ENCODE results near the gene TCF12. TPM values are rescaled to one million over a fixed set of nuclear protein-coding genes. Genes with fewer than 3 reads are reported as not detected.

Gene TCF12
- total RNA-seq, 3 donors from 2014 or later, result 164 to 198 (median 174) TPM

DNA sequence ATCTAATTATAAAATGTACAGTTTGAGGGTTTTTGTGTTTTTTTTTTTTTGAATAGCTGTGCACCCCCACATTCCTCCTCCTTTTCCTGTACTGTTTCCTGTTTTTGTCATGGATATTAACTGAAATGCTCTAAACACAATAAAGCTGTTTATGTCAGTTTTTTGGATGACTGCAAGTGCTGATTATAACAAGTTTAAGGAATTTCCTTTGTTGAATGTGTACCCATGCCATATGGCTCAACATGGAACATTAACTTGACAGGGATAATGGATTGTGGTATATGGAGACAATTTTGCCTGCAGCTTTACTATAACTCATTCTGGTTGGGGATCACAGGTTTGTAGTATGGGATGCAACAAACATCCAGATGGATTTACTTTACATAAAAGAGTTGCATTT is 216.4 kb downstream of the TCF12 start:
- Histone ChIP-seq H3K27ac (no peak overlapping the region), H3K9me3 (no peaks in the 10 kb centered on the region), H3K4me3 (no peak overlapping the region), H3K27me3 (no peaks in the 10 kb centered on the region), H3K36me3 (no peaks in the 10 kb centered on the region), H3K4me1 (no peaks in the 10 kb centered on the region)
- intact Hi-C loops (cut with DNase I; ENCODE audit: low total_unique reads), result no loop called here
- no peak for DNase-seq (ENCODE audit: low spot score in 2 of 2)
- TF ChIP-seq POLR2A (IDR thresholded peaks at IDR 0.05), result no peak
- no peak for TF ChIP-seq POLR2AphosphoS5 (IDR thresholded peaks at IDR 0.05)
- TF ChIP-seq, protein P1, sequence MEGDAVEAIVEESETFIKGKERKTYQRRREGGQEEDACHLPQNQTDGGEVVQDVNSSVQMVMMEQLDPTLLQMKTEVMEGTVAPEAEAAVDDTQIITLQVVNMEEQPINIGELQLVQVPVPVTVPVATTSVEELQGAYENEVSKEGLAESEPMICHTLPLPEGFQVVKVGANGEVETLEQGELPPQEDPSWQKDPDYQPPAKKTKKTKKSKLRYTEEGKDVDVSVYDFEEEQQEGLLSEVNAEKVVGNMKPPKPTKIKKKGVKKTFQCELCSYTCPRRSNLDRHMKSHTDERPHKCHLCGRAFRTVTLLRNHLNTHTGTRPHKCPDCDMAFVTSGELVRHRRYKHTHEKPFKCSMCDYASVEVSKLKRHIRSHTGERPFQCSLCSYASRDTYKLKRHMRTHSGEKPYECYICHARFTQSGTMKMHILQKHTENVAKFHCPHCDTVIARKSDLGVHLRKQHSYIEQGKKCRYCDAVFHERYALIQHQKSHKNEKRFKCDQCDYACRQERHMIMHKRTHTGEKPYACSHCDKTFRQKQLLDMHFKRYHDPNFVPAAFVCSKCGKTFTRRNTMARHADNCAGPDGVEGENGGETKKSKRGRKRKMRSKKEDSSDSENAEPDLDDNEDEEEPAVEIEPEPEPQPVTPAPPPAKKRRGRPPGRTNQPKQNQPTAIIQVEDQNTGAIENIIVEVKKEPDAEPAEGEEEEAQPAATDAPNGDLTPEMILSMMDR (IDR thresholded peaks at IDR 0.05), result no peak

DNA sequence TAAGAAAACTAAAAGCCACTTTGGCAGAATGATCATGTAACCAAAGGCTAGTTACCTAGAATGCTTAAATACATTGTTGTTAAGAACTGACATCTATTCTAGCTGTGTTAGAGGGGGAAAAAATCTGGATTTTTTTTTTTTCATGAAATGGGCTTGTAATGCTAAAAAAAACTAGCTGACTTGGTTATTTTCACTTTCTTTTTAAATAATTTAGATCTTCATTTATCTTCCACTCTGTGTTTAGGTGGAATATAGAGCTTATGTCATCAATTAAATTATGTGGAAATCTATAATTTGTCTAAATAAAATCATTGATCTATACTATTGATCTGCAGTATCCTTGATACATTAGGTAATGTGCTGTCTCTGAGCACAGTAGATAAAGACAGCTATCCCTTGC is 217.4 kb downstream of the TCF12 start:
- intact Hi-C loops (cut with DNase I; ENCODE audit: low total_unique reads), result no loop called here
- H3K36me3 ChIP-seq, result no peaks in the 10 kb centered on the region
- H3K9me3 ChIP-seq, result no peaks in the 10 kb centered on the region
- no peak overlapping the region for H3K27ac ChIP-seq
- DNase-seq (ENCODE audit: low spot score in 2 of 2), result no peak
- H3K4me1 ChIP-seq, result no peaks in the 10 kb centered on the region
- TF ChIP-seq POLR2A (IDR thresholded peaks at IDR 0.05) (no peak), POLR2AphosphoS5 (IDR thresholded peaks at IDR 0.05) (no peak)
- TF ChIP-seq, protein P1 (IDR thresholded peaks at IDR 0.05), result no peak
- H3K4me3 ChIP-seq, result no peak overlapping the region
- H3K27me3 ChIP-seq, result no peaks in the 10 kb centered on the region

DNA sequence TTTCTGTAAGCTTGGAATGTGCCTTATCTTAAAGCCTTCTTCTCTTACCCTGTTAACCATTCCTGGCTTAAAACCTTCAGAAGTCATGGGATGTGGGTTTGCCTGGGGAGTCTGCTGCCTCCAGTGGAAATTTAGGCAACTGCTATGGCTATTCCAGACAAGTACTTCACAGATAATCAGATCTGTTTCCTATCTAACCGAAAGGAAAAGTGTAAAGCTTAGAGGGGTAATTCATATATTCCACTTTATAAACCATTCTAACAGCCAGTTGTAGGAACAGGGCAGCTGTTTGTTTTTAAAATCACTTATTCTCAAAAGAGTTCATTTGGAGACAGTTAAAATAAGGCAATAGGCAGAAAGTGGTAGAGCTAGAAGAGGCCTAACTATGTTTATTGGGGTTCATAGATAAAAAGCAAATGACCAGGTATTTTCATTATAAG is 219.9 kb downstream of the TCF12 start:
- Histone ChIP-seq H3K4me3 (no peak overlapping the region), H3K4me1 (no peaks in the 10 kb centered on the region), H3K9me3 (no peaks in the 10 kb centered on the region), H3K36me3 (no peaks in the 10 kb centered on the region), H3K27ac (no peak overlapping the region), H3K27me3 (no peaks in the 10 kb centered on the region)
- TF ChIP-seq POLR2AphosphoS5 (IDR thresholded peaks at IDR 0.05) (no peak), POLR2A (IDR thresholded peaks at IDR 0.05) (no peak)
- TF ChIP-seq, protein P1 (IDR thresholded peaks at IDR 0.05), result peak; percentile 38 to 70 (median 60)
- intact Hi-C loops (cut with DNase I; ENCODE audit: low total_unique reads), result no loop called here
- DNase-seq (ENCODE audit: low spot score in 2 of 2), result no peak

DNA sequence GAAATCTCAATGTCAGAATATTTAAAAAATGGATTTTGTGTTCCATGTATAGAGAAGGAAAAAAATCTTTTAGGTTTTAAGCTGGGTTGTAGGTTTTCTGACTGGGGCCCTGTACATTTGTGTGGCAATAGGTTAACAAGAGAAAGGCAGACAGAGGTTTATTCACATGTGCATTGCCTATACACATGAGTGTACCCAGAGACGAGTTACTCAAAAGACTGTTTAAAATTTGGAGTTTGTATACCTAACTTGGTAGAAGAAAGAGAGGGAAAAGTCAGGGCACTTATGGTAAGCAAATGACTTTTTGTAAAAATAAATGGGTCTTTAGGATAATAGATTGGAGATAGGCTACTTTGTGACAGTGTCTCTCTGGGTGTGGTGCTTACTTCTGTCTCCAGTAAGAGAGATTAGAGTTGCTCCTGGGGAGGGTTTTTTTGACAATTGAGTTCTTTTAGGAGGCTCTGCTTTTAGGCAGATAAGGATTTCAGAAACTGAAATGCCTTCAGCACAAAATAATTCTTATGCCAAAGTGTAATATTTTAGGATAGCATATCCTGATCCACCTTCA is 225.2 kb downstream of the TCF12 start:
- Histone ChIP-seq H3K4me3 (no peak overlapping the region), H3K27ac (no peak overlapping the region), H3K4me1 (no peaks in the 10 kb centered on the region), H3K27me3 (no peaks in the 10 kb centered on the region), H3K9me3 (no peaks in the 10 kb centered on the region), H3K36me3 (no peaks in the 10 kb centered on the region)
- no peak for DNase-seq (ENCODE audit: low spot score in 2 of 2)
- intact Hi-C loops (cut with DNase I; ENCODE audit: low total_unique reads), result no loop called here
- TF ChIP-seq POLR2A (IDR thresholded peaks at IDR 0.05), result no peak

DNA sequence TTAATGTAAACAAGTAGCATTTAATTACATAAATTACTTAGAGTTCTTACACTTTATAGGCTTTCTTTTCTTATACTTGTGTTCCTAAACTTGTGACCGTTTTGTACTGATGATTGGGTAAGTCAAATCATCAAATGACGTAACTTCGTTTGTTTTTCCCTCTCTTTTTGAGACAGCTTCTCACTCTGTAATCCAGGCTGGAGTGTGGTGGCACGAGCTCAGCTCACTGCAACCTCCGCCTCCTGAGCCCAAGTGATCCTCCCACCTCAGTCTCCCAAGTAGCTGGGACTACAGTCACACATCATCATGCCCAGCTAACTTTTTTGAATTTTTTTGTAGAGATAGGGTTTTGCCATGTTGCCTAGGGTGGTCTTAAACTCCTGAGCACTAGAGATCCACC is 226.0 kb downstream of the TCF12 start:
- H3K4me3 ChIP-seq, result no peak overlapping the region
- no peaks in the 10 kb centered on the region for H3K36me3 ChIP-seq
- DNase-seq (ENCODE audit: low spot score in 2 of 2), result no peak
- H3K9me3 ChIP-seq, result no peaks in the 10 kb centered on the region
- no peak overlapping the region for H3K27ac ChIP-seq
- H3K27me3 ChIP-seq, result no peaks in the 10 kb centered on the region
- intact Hi-C loops (cut with DNase I; ENCODE audit: low total_unique reads), result no loop called here
- TF ChIP-seq POLR2AphosphoS5 (IDR thresholded peaks at IDR 0.05), result no peak
- TF ChIP-seq, protein P1 (IDR thresholded peaks at IDR 0.05), result no peak
- no peak for TF ChIP-seq POLR2A (IDR thresholded peaks at IDR 0.05)
- H3K4me1 ChIP-seq, result no peaks in the 10 kb centered on the region
